ENCODE data around the gene PDE6G.

PDE6G gene

GRCh38 chr17:81693509-81694210 is 37.3 kb upstream of the PDE6G start:
- no peak for DNase-seq (ENCODE audit: low read depth)
- H3K4me3 ChIP-seq (ENCODE audit: low read length) = no peak overlapping the region
- no peak for TF ChIP-seq CTCF (conservative IDR thresholded peaks at IDR 0.05; ENCODE audit: low read depth, low read length)

GRCh38 chr17:81691608-81692007 is 35.3 kb upstream of the PDE6G start:
- no peak overlapping the region for H3K4me3 ChIP-seq (ENCODE audit: low read length)
- TF ChIP-seq CTCF (conservative IDR thresholded peaks at IDR 0.05; ENCODE audit: low read depth, low read length) = no peak
- DNase-seq (ENCODE audit: low read depth) = no peak

- DNase-seq (ENCODE audit: low read depth) = no peak
- no peak overlapping the region for H3K4me3 ChIP-seq (ENCODE audit: low read length)
- TF ChIP-seq CTCF (conservative IDR thresholded peaks at IDR 0.05; ENCODE audit: low read depth, low read length) = no peak
Observed at GRCh38 chr17:81691196-81691595, 34.9 kb upstream of the PDE6G start.

GRCh38 chr17:81690549-81690948 is 34.2 kb upstream of the PDE6G start:
- no peak overlapping the region for H3K4me3 ChIP-seq (ENCODE audit: low read length)
- TF ChIP-seq CTCF (conservative IDR thresholded peaks at IDR 0.05; ENCODE audit: low read depth, low read length) = no peak
- no peak for DNase-seq (ENCODE audit: low read depth)

- H3K4me3 ChIP-seq (ENCODE audit: low read length) = no peak overlapping the region
- TF ChIP-seq CTCF (conservative IDR thresholded peaks at IDR 0.05; ENCODE audit: low read depth, low read length) = no peak
- DNase-seq (ENCODE audit: low read depth) = no peak
Observed at GRCh38 chr17:81690066-81690465, 33.7 kb upstream of the PDE6G start.

GRCh38 chr17:81688616-81689015 is 32.3 kb upstream of the PDE6G start:
- no peak overlapping the region for H3K4me3 ChIP-seq (ENCODE audit: low read length)
- no peak for DNase-seq (ENCODE audit: low read depth)
- no peak for TF ChIP-seq CTCF (conservative IDR thresholded peaks at IDR 0.05; ENCODE audit: low read depth, low read length)

- no peak for DNase-seq (ENCODE audit: low read depth)
- no peak overlapping the region for H3K4me3 ChIP-seq (ENCODE audit: low read length)
- no peak for TF ChIP-seq CTCF (conservative IDR thresholded peaks at IDR 0.05; ENCODE audit: low read depth, low read length)
Observed at GRCh38 chr17:81687770-81688541, 31.6 kb upstream of the PDE6G start.
